A549 (cell line): ENCODE measurements around the gene LILRB2.

Experiments
- CHD2 ChIP-seq: fragments of 150-350 bp; IDR thresholded peaks from 2 replicates; pipeline ENCODE4 v1.6.1; 2014; ENCODE audit warnings: low read length; ENCODE audit not compliant: partially characterized antibody
- RFX5 ChIP-seq: fragments of 450-650 bp; IDR thresholded peaks from 2 replicates; pipeline ENCODE4 v1.7.1; 2014; ENCODE audit warnings: antibody characterized with exemption, mild to moderate bottlenecking, moderate library complexity

GRCh38 chr19:54294539-54294938 lies 13.6 kb upstream of the LILRB2 start:
- TF ChIP-seq RFX5 (no peak), CHD2 (no peak)
